B cell (primary cell): Measurements from ENCODE around the gene IAPP.

Experiments
- CTCF ChIP-seq: fragments of 200-600 bp; IDR thresholded peaks from one replicate; pipeline ENCODE4 v1.8.0; 2022; ENCODE audit warnings: antibody characterized with exemption, mild to moderate bottlenecking
- EZH2 ChIP-seq: IDR thresholded peaks from 2 replicates; pipeline ENCODE4 v1.6.1; 2012; ENCODE audit warnings: borderline replicate concordance, low read depth, mild to moderate bottlenecking, moderate library complexity, low read length; ENCODE audit not compliant: insufficient read depth, poor library complexity, severe bottlenecking

GRCh38 chr12:21337453-21337852 is 35.2 kb upstream of the IAPP start:
- TF ChIP-seq EZH2 (no peak), CTCF (no peak)
